ENCODE data around the gene VPS13D. TPM values are rescaled to one million over a fixed set of nuclear protein-coding genes. Genes with fewer than 3 reads are reported as not detected.
"Not testable (repeated sequence)": the region's sequence is repeated elsewhere in the genome, so short reads cannot be mapped to it uniquely, and the experiment has no call there.

The VPS13D gene
- total RNA-seq, 1 donor from 2014 or later = 68.2 TPM

DNA sequence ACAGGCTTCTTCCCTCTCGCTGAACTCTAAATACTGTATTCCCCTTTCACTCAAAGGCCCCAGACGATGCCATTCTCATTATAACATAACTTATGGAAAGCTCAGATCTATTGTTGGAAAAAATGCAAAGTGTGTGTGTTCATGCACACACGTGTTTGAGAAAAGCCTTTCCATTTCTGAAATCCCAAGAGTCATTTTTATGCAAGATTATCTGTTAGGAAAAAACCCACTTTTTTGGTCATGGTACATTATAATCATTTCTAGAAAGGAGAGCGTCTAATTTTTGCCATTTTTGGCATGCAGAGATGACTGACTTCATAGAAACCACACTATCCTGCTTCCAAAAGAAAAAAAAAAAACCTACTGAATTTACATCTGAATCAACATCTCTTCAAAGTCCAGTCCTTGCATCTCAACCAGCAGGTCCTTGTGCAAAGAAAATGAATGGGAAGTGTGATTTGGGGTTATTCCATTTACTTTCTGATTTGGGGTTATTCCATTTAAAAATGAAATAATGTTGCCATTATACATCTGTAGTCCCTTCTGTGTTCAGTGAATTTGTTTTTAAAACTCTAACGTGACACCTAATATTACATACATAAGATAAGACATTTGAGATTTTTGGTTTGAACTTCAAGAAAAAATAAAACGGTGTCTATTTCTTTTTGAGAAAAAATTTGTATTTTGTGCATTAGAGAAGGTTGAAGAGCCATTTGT, 237.9 kb downstream of the VPS13D start:
- intact Hi-C loops (cut with DNase I) = no loop called here
- no peak for DNase-seq (ENCODE audit: low spot score)

DNA sequence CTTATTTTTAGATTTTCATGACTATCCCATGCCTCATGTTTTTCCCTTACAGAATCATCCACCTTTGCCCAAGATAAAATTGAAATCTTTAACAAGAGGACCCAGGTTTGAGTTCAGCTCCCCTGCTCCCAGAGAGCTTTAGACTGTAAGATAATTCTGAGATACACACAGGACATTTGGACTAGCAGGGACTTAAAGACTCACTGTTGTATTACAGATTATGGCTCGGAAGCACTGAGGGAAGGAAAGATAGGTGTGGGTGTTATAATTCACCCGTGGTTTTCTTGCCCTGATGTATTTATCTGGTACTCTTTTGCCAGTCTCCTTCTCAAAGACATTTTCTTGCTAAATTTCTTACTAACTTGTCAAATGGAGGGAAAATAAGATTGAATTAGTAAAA, 238.5 kb downstream of the VPS13D start:
- DNase-seq (ENCODE audit: low spot score) = no peak
- intact Hi-C loops (cut with DNase I) = no loop called here

DNA sequence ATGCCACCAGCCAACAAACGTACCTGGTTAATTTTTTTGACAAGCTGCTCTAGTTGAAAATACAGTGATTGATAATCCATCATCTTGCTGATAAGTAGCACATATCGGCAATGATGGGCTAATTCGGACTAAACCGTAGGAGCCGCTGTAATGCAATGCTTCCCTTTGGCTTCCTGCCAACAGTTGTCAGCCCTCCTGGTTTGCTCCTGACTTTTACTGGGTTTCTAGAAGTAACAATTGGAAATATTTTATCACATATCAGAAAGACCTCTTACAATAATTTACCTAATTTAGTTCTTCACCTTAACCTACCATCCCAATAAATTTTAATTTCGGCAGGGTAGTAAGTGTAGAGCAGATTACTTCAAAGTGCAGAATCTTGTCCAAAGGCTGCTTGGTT, 239.7 kb downstream of the VPS13D start:
- intact Hi-C loops (cut with DNase I) = no loop called here
- no peak for DNase-seq (ENCODE audit: low spot score)

DNA sequence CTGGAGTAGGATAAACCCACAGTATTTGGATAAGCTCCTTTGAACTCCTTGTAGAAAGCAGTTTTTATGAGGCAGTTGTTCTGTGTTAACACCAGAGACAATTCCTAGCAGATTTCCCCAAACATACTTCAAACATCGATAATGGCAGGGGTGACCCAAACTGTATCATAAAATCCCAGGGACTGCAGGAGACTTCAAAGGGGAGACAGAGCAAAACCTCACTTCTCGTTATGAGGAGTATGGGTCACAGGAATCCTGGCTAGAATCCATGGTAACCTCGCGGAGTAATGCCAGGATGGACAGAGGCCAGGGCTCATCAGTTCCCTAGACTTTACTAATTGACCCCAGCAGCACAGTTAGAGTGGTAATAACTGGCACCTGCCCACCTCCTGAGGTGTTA, 240.2 kb downstream of the VPS13D start:
- DNase-seq (ENCODE audit: low spot score) = no peak
- intact Hi-C loops (cut with DNase I) = loop anchor here (5.0 kb wide), 1 partner anchor 33 kb away; no protein-coding TSS in a partner anchor

DNA sequence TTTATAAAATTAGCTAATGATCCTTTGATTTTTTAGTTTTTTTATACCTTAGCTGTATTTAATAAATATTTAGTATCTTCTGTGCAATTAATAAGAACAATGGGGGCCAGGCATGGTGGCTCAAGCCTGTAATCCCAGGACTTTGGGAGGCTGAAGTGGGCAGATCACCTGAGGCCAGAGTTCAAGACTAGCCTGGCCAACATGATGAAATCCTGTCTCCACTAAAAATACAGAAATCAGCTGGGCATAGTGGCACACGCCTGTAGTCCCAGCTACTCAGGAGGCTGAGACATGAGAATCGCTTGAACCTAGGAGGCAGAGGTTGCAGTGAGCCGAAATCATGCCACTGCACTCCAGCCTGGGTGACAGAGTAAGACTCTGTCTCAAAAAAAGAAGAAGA, 241.1 kb downstream of the VPS13D start:
- intact Hi-C loops (cut with DNase I) = loop anchor here (5.0 kb wide), 1 partner anchor 34 kb away; no protein-coding TSS in a partner anchor
- not testable (repeated sequence) for DNase-seq (ENCODE audit: low spot score)

DNA sequence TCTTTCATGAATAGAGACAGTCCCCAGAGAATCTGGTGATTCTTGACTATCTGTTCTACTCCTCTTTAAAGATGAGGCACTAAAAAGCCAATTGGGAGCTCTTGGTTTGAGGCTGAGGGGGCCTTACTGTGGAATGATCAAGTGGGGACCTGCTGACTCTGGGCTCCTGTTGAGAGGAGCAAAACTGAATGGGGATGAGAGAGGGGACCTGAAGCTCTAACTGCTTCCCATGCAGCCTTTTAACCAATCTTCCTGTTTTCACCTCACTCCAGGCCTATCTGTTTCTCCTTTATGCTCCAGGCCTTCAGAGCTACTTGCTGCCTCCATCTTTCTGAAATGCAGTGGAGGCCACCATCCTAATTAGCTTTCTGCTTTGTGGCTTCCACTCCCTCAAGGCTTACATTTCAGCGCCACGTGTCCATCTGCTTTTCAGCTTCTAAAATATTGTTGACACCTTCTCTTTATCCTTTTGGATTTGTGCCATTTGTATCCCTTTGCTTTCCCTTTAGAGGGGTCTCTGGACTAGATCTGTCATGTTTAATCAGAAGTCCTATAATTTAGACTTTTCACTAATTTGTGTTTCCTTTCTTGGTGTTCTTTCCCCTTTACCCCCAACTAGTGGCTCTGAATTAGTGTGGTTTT, 242.4 kb downstream of the VPS13D start:
- intact Hi-C loops (cut with DNase I) = loop anchor here (5.0 kb wide), 1 partner anchor 35 kb away; no protein-coding TSS in a partner anchor

DNA sequence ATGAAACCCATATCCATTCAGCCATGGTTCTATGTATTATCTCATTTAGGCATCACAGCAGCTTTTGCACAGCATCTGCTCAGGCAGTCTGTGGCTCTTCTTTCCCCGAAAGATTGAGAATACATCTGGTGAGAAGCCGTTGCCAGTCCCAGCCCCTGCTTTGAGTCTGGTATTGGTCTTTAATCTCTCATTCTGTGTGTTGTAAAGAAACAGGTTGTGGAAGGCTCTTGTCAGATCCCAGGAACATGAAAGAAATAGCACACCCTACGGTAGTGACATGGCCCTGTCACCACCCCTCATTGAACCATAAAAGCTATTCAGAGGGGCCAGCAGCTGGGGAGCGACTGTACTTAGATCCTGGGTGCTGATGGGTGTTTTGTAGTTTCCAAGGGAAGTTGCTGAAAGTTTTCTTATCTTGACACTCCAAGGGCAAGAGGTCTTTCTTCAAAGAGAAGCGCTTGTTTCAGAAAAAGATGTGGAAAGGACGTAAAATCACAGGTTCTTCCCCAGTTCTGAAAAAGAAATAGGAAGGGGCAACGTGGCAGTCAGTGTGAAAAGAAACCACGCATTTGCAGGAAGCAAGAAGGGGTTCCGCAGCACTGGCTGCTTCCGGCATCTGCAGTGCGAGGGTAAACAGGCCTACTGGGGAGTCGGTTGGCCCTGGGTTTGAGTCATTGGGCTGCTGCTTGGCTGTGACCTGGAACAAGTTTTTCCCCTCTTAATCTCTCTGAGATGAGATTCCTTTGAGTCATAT, 243.1 kb downstream of the VPS13D start:
- intact Hi-C loops (cut with DNase I) = loop anchor here (1.0 to 5.0 kb wide), 2 partner anchors 12 to 36 kb away; no protein-coding TSS in a partner anchor
- no peak for DNase-seq (ENCODE audit: low spot score)

More for the DNA sequence above, 242.4 kb downstream of the VPS13D start:
- no peak for DNase-seq (ENCODE audit: low spot score)

DNA sequence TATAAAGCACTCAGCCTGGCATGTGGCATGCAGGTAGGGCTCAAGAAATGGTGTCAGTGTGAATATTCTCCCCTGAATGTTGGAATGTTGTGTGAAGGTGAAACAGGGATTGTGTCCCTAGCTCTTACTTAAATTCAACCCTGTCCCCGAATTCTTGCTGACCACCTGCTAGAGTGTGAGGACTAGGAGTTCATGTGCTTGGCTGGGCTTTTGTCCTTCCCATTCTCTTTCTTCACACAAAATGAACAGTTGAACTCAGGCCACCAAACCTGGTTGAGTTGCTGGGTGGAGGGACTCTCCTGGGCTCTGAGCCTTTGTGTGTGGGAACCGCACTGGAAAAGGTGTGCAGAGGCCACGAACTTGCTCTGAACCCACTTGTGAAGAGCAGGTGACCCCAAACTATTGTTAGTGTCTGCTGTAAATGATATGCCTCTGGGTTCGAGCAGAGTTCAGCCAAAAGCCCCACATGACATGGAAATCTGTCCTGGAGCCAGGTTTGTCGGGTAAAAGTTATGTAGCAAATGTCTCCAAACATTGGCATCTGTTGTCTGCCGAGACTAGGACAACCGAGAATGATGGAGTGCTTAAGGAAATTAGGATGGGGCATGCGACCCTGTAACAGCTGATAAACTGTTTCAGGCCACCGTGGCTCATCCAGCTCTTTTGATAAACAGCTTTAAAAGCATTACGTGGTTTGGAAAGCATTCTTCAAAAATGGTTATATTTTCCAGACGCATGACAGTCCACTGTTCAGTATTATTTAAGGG, 243.9 kb downstream of the VPS13D start:
- intact Hi-C loops (cut with DNase I) = loop anchor here (1.0 to 5.0 kb wide), 3 partner anchors 12 to 146 kb away; no protein-coding TSS in a partner anchor
- DNase-seq (ENCODE audit: low spot score) = no peak

DNA sequence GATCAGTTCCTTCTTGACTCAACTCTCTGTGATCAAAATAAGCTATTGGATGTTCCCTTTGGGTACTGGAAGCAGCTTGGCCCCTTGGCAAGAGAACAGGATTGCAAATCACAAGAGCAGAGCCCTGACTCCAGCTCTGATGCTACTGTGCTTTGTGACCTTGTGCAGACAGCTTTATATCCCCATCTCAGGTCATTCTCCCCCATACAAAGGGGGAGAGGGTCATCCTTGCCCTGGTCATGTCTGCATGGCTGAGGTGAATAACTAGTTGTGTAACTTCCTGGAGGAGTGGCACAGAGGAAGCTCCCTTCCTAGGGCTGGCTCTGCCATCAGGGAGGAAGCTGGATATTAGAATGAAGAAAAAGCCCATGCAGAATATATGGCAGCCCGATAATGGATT, 245.3 kb downstream of the VPS13D start:
- no peak for DNase-seq (ENCODE audit: low spot score)
- intact Hi-C loops (cut with DNase I) = loop anchor here (5.0 kb wide), 1 partner anchor 117 kb away; no protein-coding TSS in a partner anchor

DNA sequence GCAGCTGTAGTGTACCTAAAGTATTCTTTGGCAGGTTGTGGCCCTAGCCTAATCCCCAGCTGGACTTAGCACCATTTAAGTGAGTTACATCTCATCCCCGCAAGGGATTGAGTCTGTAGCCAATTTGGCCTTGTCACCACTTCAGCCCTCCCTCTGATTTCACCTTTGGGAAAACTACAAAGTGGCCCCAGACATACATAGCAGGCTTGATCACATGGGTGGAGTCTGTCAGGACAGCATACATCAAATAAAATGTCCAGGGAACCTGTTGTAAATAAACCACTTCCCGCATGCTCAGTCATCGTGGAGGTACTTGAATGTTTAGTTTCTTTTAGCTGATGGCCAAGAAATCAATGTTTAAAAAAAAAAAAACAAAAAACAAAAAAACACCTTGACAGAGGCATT, 245.7 kb downstream of the VPS13D start:
- intact Hi-C loops (cut with DNase I) = loop anchor here (5.0 kb wide), 1 partner anchor 117 kb away; no protein-coding TSS in a partner anchor
- DNase-seq (ENCODE audit: low spot score) = no peak

DNA sequence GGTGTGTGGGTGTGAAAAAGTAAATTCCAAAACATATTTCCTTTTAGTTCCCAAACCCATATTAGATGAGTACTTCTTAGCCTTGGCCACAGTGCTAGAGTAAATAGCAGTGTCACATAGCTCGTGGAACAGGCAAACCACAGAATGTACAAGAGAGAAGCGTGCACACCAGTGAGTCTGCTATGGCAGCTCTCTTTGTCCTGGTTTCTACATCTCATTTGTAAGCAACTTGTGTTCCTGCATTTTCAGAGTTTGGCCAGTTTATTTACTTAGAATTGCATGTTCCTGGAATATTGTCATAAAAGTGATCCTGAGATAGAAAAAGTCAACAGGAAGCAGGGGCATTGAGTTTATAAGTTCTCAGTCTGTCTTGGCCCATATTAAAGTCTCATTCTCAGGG, 246.1 kb downstream of the VPS13D start:
- intact Hi-C loops (cut with DNase I) = loop anchor here (5.0 kb wide), 1 partner anchor 116 kb away; no protein-coding TSS in a partner anchor

DNA sequence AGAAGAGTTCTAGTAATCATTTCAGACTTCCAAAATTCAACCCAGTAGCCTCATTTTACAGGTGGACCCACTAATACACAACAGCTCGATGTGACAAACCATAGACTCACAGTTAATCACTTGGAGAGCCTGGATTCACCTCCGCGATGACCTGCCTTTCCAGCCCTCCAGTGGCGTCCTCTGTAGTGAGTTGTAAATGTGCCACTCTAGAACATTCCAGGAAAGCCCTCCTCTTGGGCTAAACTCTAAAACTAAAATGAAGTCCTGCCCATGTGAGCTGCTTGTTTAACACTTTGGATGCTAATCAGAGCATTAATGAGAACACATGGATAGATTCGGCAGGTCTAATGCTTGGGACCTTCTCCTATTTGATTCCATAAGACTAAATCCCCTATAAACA, 247.5 kb downstream of the VPS13D start:
- intact Hi-C loops (cut with DNase I) = loop anchor here (5.0 kb wide), 1 partner anchor 115 kb away; no protein-coding TSS in a partner anchor
- DNase-seq (ENCODE audit: low spot score) = no peak

More for the DNA sequence above, 246.1 kb downstream of the VPS13D start:
- no peak for DNase-seq (ENCODE audit: low spot score)

DNA sequence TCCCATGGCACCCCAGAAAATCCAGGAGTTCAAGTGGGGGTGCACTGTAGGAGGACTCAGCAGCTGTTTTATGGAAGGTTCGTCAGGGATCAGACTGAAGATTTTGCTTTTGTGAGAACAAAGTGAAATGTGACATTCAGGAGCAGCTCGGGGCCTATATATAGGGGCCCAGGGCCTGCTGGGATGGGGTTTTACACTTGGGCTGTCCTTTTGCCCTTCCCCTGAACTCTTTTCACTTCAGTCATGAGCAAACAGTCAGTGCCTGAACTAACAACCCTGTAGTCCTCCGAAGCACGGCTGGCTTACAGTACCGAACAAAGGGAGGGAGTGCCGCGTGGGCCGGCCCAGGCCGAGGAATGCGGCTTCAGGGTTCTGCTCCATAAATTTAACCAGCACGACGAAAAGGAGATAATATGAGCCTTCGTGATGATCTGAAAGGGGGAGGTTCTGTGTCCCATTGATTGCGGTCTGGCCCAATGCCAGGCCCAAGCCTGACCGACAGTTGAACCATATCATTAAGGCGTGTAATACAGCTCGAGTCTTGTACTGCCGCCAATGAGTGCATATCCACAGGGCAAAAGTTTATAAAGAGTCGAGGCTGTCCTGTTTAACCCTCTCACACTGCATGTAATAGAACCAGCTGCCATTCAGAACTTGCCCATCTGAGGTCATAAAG, 248.2 kb downstream of the VPS13D start:
- intact Hi-C loops (cut with DNase I) = loop anchor here (5.0 kb wide), 1 partner anchor 114 kb away; no protein-coding TSS in a partner anchor
- peak; percentile 86 for DNase-seq (ENCODE audit: low spot score)

DNA sequence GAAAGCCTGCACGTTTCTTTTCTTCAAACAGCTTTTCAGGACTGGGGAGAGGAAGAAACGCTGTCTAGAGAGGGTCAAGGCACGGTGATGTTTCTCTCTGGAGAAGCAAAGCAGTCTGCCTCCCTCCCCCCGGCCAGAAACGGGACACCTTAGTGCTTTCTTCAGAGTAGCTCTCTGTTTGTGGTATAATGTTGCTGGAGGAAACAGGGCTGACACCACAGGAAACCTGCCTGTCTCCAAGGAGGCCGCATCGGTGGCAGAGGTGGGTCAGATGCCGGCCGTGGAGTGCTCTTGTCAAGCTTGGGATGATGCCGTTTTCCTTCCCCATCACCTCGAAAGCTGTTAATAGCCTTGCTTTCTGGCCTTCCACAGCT, 248.8 kb downstream of the VPS13D start:
- DNase-seq (ENCODE audit: low spot score) = no peak
- intact Hi-C loops (cut with DNase I) = loop anchor here (5.0 kb wide), 1 partner anchor 114 kb away; no protein-coding TSS in a partner anchor

DNA sequence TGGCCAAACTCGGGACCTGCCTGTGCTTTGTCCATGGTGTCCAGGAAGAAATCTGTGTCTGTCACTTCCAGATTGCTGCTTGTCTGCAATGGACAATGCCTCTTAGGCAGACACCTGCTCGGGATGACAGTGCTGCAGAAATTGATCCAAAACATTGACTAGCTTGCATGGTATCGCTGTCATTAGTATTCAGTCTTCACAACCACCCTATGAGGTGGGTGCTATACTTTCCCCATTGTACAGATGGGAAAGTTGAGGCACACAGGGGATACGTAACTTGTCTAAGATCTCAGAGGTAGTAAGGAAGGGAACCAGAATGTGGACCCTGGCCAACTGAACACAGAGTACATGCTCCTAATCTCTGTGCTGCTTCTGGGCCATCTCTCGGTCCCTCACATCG, 249.5 kb downstream of the VPS13D start:
- DNase-seq (ENCODE audit: low spot score) = no peak
- intact Hi-C loops (cut with DNase I) = loop anchor here (5.0 kb wide), 1 partner anchor 113 kb away; no protein-coding TSS in a partner anchor

DNA sequence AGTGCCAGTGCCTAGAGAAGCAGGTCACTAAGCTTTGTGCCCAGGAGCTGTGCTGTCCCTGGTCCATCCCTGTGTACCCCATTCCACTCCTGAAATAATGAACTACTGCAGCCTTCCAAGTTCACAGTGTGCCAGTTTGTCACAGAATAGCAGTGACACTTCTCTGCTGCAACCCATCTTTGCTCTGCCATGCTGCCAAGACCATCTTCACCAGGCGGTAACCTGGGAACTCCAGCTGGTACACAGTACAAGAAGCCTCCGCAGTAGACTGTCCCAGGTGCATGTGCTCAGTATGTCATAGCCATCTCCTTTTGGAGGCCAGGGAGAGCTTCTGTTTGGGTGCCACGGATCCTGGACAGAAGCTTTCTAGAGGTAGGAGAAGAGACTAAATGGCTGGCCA, 250.2 kb downstream of the VPS13D start:
- DNase-seq (ENCODE audit: low spot score) = no peak
- intact Hi-C loops (cut with DNase I) = no loop called here

DNA sequence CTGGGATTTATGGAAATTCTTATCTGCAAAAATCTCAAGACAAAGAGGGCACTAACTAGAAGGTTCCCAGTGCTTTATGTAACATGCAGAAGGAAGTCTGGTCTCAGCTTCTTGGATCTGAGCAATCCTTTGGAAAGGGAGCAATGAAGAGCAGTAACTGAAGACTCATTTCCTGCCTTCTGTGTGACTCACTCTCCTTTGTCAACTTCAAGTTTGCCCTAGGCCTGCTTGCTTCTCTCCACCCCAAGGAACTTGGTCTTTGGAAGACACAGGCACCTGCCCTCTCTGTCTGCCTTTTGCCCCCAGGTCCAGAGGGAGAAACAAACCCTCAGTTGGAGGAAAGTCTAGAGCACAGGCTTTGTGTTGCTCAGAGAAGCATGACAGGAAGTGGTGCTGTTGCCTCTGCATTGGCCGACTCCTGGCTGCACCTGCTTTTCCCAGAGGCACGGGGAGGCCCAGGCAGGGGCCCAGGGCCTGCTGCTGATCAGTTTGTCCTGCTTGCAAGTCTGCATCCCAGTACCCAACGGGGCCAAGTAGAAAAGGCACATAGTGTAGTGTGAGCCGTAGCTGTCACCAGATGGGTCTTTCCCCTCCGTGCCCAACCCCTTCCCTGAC, 251.0 kb downstream of the VPS13D start:
- intact Hi-C loops (cut with DNase I) = no loop called here
- no peak for DNase-seq (ENCODE audit: low spot score)

DNA sequence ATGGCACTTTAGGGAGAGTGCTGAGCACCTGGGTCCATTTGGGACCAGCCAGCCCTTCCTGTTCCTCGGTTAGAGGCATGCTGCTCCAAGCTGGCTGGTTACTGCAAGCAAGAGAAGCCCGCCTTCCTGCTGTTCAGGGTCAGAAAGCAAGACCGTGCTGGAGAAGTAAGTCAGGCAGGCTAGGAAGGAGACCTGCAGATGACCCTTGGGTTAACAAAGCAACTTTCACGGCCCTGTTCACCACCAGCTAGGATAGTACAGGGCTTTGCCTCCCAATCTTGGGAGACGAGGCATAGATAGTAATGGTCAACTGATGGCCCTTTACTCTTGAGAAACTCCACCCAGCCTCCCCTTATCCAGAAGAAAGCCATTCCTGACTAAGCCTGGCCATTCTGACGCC, 252.1 kb downstream of the VPS13D start:
- intact Hi-C loops (cut with DNase I) = no loop called here
- no peak for DNase-seq (ENCODE audit: low spot score)
